ENCODE results near the gene LCE2C.
"Not testable (repeated sequence)": the region's sequence is repeated elsewhere in the genome, so short reads cannot be mapped to it uniquely, and the experiment has no call there.

Gene LCE2C

GRCh38 chr1:152674983-152675382, at the start of gene LCE2C:
Gene LCE2C (plus strand): TSS chr1:152675279. CDS start chr1:152676016, 737 bp downstream.
- DNase-seq, result not testable (repeated sequence)

- no peak for DNase-seq
Measured at GRCh38 chr1:152626744-152627143, 48.3 kb upstream of the LCE2C start.

GRCh38 chr1:152630596-152630995, 44.5 kb upstream of the LCE2C start:
- no peak for DNase-seq

GRCh38 chr1:152640351-152640750, 34.7 kb upstream of the LCE2C start:
- no peak for DNase-seq

- DNase-seq, result no peak
Measured at GRCh38 chr1:152643945-152644344, 31.1 kb upstream of the LCE2C start.

GRCh38 chr1:152645146-152645545, 29.9 kb upstream of the LCE2C start:
- DNase-seq, result no peak

- no peak for DNase-seq
Measured at GRCh38 chr1:152646656-152647055, 28.4 kb upstream of the LCE2C start.

GRCh38 chr1:152654110-152654509, 21.0 kb upstream of the LCE2C start:
- peak; percentile 41 for DNase-seq

- DNase-seq, result no peak
Measured at GRCh38 chr1:152656459-152656858, 18.6 kb upstream of the LCE2C start.

- DNase-seq, result no peak
Measured at GRCh38 chr1:152657677-152658076, 17.4 kb upstream of the LCE2C start.

GRCh38 chr1:152658649-152659048, 16.4 kb upstream of the LCE2C start:
- no peak for DNase-seq

GRCh38 chr1:152663098-152663497, 12.0 kb upstream of the LCE2C start, which contains the start of gene LCE2D:
Gene LCE2D (plus strand): TSS chr1:152663380. CDS start chr1:152664106, 726 bp downstream.
- DNase-seq, result no peak

GRCh38 chr1:152666171-152666570, 8.9 kb upstream of the LCE2C start:
- not testable (repeated sequence) for DNase-seq

- DNase-seq, result no peak
Measured at GRCh38 chr1:152667648-152668047, 7.4 kb upstream of the LCE2C start.

GRCh38 chr1:152673016-152673415, 2.1 kb upstream of the LCE2C start:
- DNase-seq, result no peak

GRCh38 chr1:152679459-152679858, 4.4 kb downstream of the LCE2C start:
- DNase-seq, result no peak

- no peak for DNase-seq
Measured at GRCh38 chr1:152681616-152682015, 6.5 kb downstream of the LCE2C start.

- no peak for DNase-seq
Measured at GRCh38 chr1:152683846-152684245, 8.8 kb downstream of the LCE2C start.

- not testable (repeated sequence) for DNase-seq
Measured at GRCh38 chr1:152685823-152686222, 10.7 kb downstream of the LCE2C start, which contains the start of gene LCE2B. Gene LCE2B (plus strand): TSS chr1:152686123. CDS start chr1:152686844, 721 bp downstream.

- peak; percentile 8 for DNase-seq
Measured at GRCh38 chr1:152697701-152698600, 22.9 kb downstream of the LCE2C start, which contains the start of gene LCE2A. Gene LCE2A (plus strand): TSS chr1:152698345. CDS start chr1:152698902, 557 bp downstream.

- DNase-seq, result no peak
Measured at GRCh38 chr1:152699746-152700145, 24.7 kb downstream of the LCE2C start.

GRCh38 chr1:152707860-152708259, 32.8 kb downstream of the LCE2C start, which contains the start of gene LCE4A:
Gene LCE4A (plus strand): TSS chr1:152708160. CDS start chr1:152709076, 916 bp downstream.
- no peak for DNase-seq

- DNase-seq, result no peak
Measured at GRCh38 chr1:152718238-152718637, 43.2 kb downstream of the LCE2C start.

- DNase-seq, result no peak
Measured at GRCh38 chr1:152725261-152725660, 50.2 kb downstream of the LCE2C start.
